GM23338 (cell line): Measurements from ENCODE around the gene TRAPPC10. TPM values are rescaled to one million over a fixed set of nuclear protein-coding genes. Genes with fewer than 3 reads are reported as not detected.

ENCODE experiments used
- ATAC-seq: fragments of 200-7000 bp; cut with Tn5 transposase; 3 replicates; pipeline ENCODE4 v1.9.1; 2020
- DNase-seq: peaks from one replicate; pipeline ENCODE4 v3.0.0-alpha.2; 2015; ENCODE audit warnings: low spot score
- H2AFZ ChIP-seq: fragments of 200-600 bp; sonication (generic); 2 replicates; pipeline ENCODE4 v1.8.0; 2016; ENCODE audit warnings: antibody characterized with exemption, mild to moderate bottlenecking, moderate library complexity
- H3F3A ChIP-seq: fragments of 200-600 bp; sonication (generic); replicated peaks from 2 replicates; pipeline ENCODE4 v1.8.0; 2017; ENCODE audit warnings: antibody characterized with exemption, mixed run types, low read depth
- H3K27ac ChIP-seq: fragments of 200-600 bp; sonication (generic); 2 replicates; pipeline ENCODE4 v1.6.1; 2016; ENCODE audit warnings: low read depth
- H3K27me3 ChIP-seq: fragments of 200-600 bp; sonication (generic); 2 replicates; pipeline ENCODE4 v1.8.0; 2016; ENCODE audit warnings: mild to moderate bottlenecking, mixed run types, moderate library complexity; ENCODE audit not compliant: insufficient read depth
- H3K36me3 ChIP-seq: fragments of 200-600 bp; sonication (generic); 2 replicates; pipeline ENCODE4 v1.8.0; 2016; ENCODE audit warnings: mild to moderate bottlenecking; ENCODE audit not compliant: insufficient read depth
- H3K4me1 ChIP-seq: fragments of 200-600 bp; sonication (generic); 2 replicates; pipeline ENCODE4 v1.8.0; 2016; ENCODE audit warnings: mild to moderate bottlenecking, moderate library complexity; ENCODE audit not compliant: insufficient read depth
- H3K4me2 ChIP-seq: fragments of 200-600 bp; sonication (generic); 2 replicates; pipeline ENCODE4 v1.7.1; 2017; ENCODE audit warnings: mixed run types
- H3K4me3 ChIP-seq: fragments of 200-600 bp; sonication (generic); 2 replicates; pipeline ENCODE4 v1.6.1; 2016; ENCODE audit warnings: mixed run types
- H3K79me2 ChIP-seq: fragments of 200-600 bp; sonication (generic); replicated peaks from 2 replicates; pipeline ENCODE4 v1.8.0; 2017; ENCODE audit warnings: mild to moderate bottlenecking; ENCODE audit not compliant: insufficient read depth
- H3K9me2 ChIP-seq: fragments of 200-600 bp; sonication (generic); 2 replicates; pipeline ENCODE4 v1.8.0; 2017; ENCODE audit not compliant: insufficient read depth
- H4K20me1 ChIP-seq: fragments of 200-600 bp; sonication (generic); replicated peaks from 2 replicates; pipeline ENCODE4 v1.8.0; 2017; ENCODE audit warnings: mild to moderate bottlenecking; ENCODE audit not compliant: insufficient read depth
- H3K27ac Mint-ChIP-seq: 2 replicates; pipeline ENCODE4 v1.8.0; 2020; ENCODE audit warnings: inconsistent platforms, mild to moderate bottlenecking, moderate library complexity, mixed read lengths
- H3K27me3 Mint-ChIP-seq: 3 replicates; pipeline ENCODE4 v1.8.0; 2022; ENCODE audit warnings: low read depth, mild to moderate bottlenecking, moderate library complexity, mixed read lengths, inconsistent platforms; ENCODE audit not compliant: insufficient read depth, poor library complexity
- H3K36me3 Mint-ChIP-seq: 3 replicates; pipeline ENCODE4 v1.8.0; 2021; ENCODE audit warnings: low read depth, mild to moderate bottlenecking, inconsistent platforms, moderate library complexity, mixed read lengths
- H3K4me1 Mint-ChIP-seq: 3 replicates; pipeline ENCODE4 v1.8.0; 2020; ENCODE audit warnings: mild to moderate bottlenecking, inconsistent platforms, mixed read lengths
- H3K4me3 Mint-ChIP-seq: 3 replicates; pipeline ENCODE4 v1.8.0; 2021; ENCODE audit warnings: moderate library complexity, mild to moderate bottlenecking, inconsistent platforms, mixed read lengths
- H3K9me3 Mint-ChIP-seq: 3 replicates; pipeline ENCODE4 v1.8.0; 2020; ENCODE audit warnings: moderate library complexity, mild to moderate bottlenecking, inconsistent platforms, mixed read lengths
- CREB1 ChIP-seq: fragments of 250-450 bp; sonication (Bioruptor Pico); IDR thresholded peaks from 2 replicates; pipeline ENCODE4 v1.5.0; 2020; ENCODE audit warnings: low read depth, mild to moderate bottlenecking, moderate library complexity
- CTCF ChIP-seq, 2 experiments: fragments of 200-600 bp in 1 of 2; sonication (generic) in 1 of 2; conservative IDR thresholded peaks; 2 replicates each; pipeline versions ENCODE4 v1.5.1 to v1.6.1; 2016 to 2017; ENCODE audit warnings: antibody characterized with exemption in 2 of 2, low read depth in 2 of 2, mild to moderate bottlenecking in 2 of 2, moderate library complexity in 1 of 2
- ETS1 ChIP-seq: IDR thresholded peaks from 2 replicates; pipeline ENCODE4 v1.6.1; 2016; ENCODE audit warnings: antibody characterized with exemption
- POLR2AphosphoS5 ChIP-seq: IDR thresholded peaks from 2 replicates; pipeline ENCODE4 v1.6.1; 2016; ENCODE audit warnings: antibody characterized with exemption, low read depth
- STAT1 ChIP-seq: IDR thresholded peaks from one replicate; pipeline ENCODE4 v1.6.1; 2016; ENCODE audit warnings: antibody characterized with exemption; ENCODE audit not compliant: unreplicated experiment
- ZNF331 ChIP-seq: fragments of 250-450 bp; sonication (Bioruptor Pico); IDR thresholded peaks from 2 replicates; pipeline ENCODE4 v1.5.0; 2020; ENCODE audit warnings: low read depth, mild to moderate bottlenecking, moderate library complexity
- polyA plus RNA-seq: library from polyadenylated mRNA; unstranded; fragments of >200 nt; fragmentation: Nextera tagmentation; extraction: Ambion mirVana; gene quantifications from 2 replicates; pipeline ENCODE4 v1.2.1, GENCODE V29; 2016
- total RNA-seq: library from RNA; depleted of rRNA; stranded (reverse); fragments of >200 nt; shearing (Covaris generic); gene quantifications from 2 replicates; pipeline ENCODE4 v1.2.3, GENCODE V29; 2014

TRAPPC10 gene
- total and polyA plus RNA-seq, 2 experiments from 2014 or later: 14.0 to 27.1 TPM

GRCh38 chr21:43995521-43996105, 16.5 kb upstream of the TRAPPC10 start:
- Histone ChIP-seq H3K4me2 (no peak overlapping the region), H3K4me1 (no peaks in the 10 kb centered on the region), H3K79me2 (no peaks in the 10 kb centered on the region), H3F3A (no peaks in the 10 kb centered on the region), H3K9me2 (no peaks in the 10 kb centered on the region), H3K4me3 (no peak overlapping the region), H3K27ac (no peak overlapping the region), H3K36me3 (no peaks in the 10 kb centered on the region), H2AFZ (no peak overlapping the region), H3K27me3 (no peaks in the 10 kb centered on the region), H4K20me1 (no peaks in the 10 kb centered on the region)
- Mint-ChIP-seq H3K4me1 (no peaks in the 10 kb centered on the region), H3K27me3 (peaks cover 7% of the 10 kb centered on the region), H3K36me3 (no peaks in the 10 kb centered on the region), H3K4me3 (no peak overlapping the region), H3K27ac (no peak overlapping the region), H3K9me3 (no peaks in the 10 kb centered on the region)
- no peak for TF ChIP-seq ETS1
- TF ChIP-seq ZNF331 (CRISPR knock-in tag): no peak
- TF ChIP-seq POLR2AphosphoS5: no peak
- DNase-seq (no peak), ATAC-seq (no peak)

- no peak for TF ChIP-seq ZNF331 (CRISPR knock-in tag)
- TF ChIP-seq POLR2AphosphoS5: no peak
- no peak for TF ChIP-seq ETS1
- TF ChIP-seq CTCF (conservative IDR thresholded peaks at IDR 0.05; ENCODE audit: low read depth in 2 of 2): no peak
- TF ChIP-seq CREB1 (CRISPR knock-in tag): no peak
- no peak for TF ChIP-seq STAT1
- Histone ChIP-seq H3K79me2 (no peaks in the 10 kb centered on the region), H2AFZ (no peak overlapping the region), H3K27ac (no peak overlapping the region), H4K20me1 (no peaks in the 10 kb centered on the region), H3K36me3 (no peaks in the 10 kb centered on the region), H3K4me2 (no peak overlapping the region), H3K9me2 (no peaks in the 10 kb centered on the region), H3K27me3 (no peaks in the 10 kb centered on the region), H3K4me3 (no peak overlapping the region), H3K4me1 (no peaks in the 10 kb centered on the region), H3F3A (no peaks in the 10 kb centered on the region)
- Mint-ChIP-seq H3K36me3 (no peaks in the 10 kb centered on the region), H3K27ac (no peak overlapping the region), H3K4me3 (no peak overlapping the region), H3K9me3 (no peaks in the 10 kb centered on the region), H3K4me1 (no peaks in the 10 kb centered on the region), H3K27me3 (peaks cover 5% of the 10 kb centered on the region)
- DNase-seq: no peak
- no peak for ATAC-seq
These were observed 14.1 kb upstream of the TRAPPC10 start for GRCh38 chr21:43997766-43998742.
